H1 (cell line): Measurements from ENCODE around the gene CDH22. TPM values are rescaled to one million over a fixed set of nuclear protein-coding genes. Genes with fewer than 3 reads are reported as not detected.

Experiments
- CTCF ChIA-PET: fragments of 300-600 bp; sonication (Branson Sonifier 250); formaldehyde crosslinking; loops from one replicate; lab custom pipeline; 2021; ENCODE audit not compliant: partially characterized antibody; lab: Charles Lee
- POLR2A ChIA-PET: fragments of 300-600 bp; sonication (Branson Sonifier 250); formaldehyde crosslinking; loops from one replicate; lab custom pipeline; 2021; ENCODE audit warnings: inconsistent platforms; ENCODE audit not compliant: partially characterized antibody; lab: Charles Lee
- DNase-seq, 2 experiments: peaks; one replicate each; pipeline versions ENCODE4 v3.0.0 to v3.0.0-alpha.2; 2010 to 2022; ENCODE audit warnings: low spot score in 2 of 2, low read depth in 1 of 2, mixed read lengths in 1 of 2
- FAIRE-seq: peaks from 2 replicates; lab custom pipeline; 2011; peaks lifted over from hg19 to GRCh38; lab: Jason Lieb, UNC
- H2AFZ ChIP-seq: 2 replicates; pipeline ENCODE4 v1.8.1; 2012; ENCODE audit warnings: low read length, inconsistent platforms
- H2AK5ac ChIP-seq: 2 replicates; pipeline ENCODE4 v1.6.1; 2013; ENCODE audit warnings: low read depth, low read length
- H2BK120ac ChIP-seq: replicated peaks from 2 replicates; pipeline ENCODE3; 2013; ENCODE audit warnings: low read depth, low read length, inconsistent platforms
- H2BK12ac ChIP-seq: 2 replicates; pipeline ENCODE4 v1.6.1; 2013; ENCODE audit warnings: low read depth, low read length
- H2BK15ac ChIP-seq: 2 replicates; pipeline ENCODE4 v1.6.1; 2013; ENCODE audit warnings: low read length
- H2BK20ac ChIP-seq: 2 replicates; pipeline ENCODE4 v1.6.1; 2013; ENCODE audit warnings: low read length
- H2BK5ac ChIP-seq: 2 replicates; pipeline ENCODE4 v1.6.1; 2013; ENCODE audit warnings: low read depth, low read length
- H3K14ac ChIP-seq: 2 replicates; pipeline ENCODE4 v1.6.1; 2013; ENCODE audit warnings: inconsistent platforms; ENCODE audit not compliant: insufficient read length
- H3K18ac ChIP-seq: 2 replicates; pipeline ENCODE4 v1.6.1; 2013; ENCODE audit warnings: low read length; ENCODE audit errors: extremely low read depth
- H3K23ac ChIP-seq: 2 replicates; pipeline ENCODE4 v1.6.1; 2013; ENCODE audit warnings: inconsistent platforms; ENCODE audit not compliant: insufficient read length
- H3K23me2 ChIP-seq: 2 replicates; pipeline ENCODE4 v1.6.1; 2013; ENCODE audit warnings: low read depth, low read length
- H3K27ac ChIP-seq: 2 replicates; pipeline ENCODE4 v1.6.1; 2011; ENCODE audit warnings: low read depth, low read length, inconsistent platforms
- H3K27me3 ChIP-seq, 4 experiments: replicated peaks in 1 of 4; 1 replicate in 1 of 4; 2 replicates in 3 of 4; pipeline versions ENCODE4 v1.6.1 to v1.8.1; 2011 to 2013; ENCODE audit warnings: low read length in 3 of 4, mild to moderate bottlenecking in 3 of 4, inconsistent platforms in 2 of 4, mixed read lengths in 2 of 4, moderate library complexity in 1 of 4; ENCODE audit not compliant: control insufficient read depth in 3 of 4, insufficient read depth in 3 of 4; ENCODE audit errors: extremely low read depth in 1 of 4
- H3K36me3 ChIP-seq, 4 experiments: 2 replicates each; pipeline versions ENCODE4 v1.6.1 to v1.8.1; 2011 to 2013; ENCODE audit warnings: mild to moderate bottlenecking in 4 of 4, low read length in 3 of 4, moderate library complexity in 2 of 4, control low read depth in 1 of 4, inconsistent platforms in 1 of 4; ENCODE audit not compliant: insufficient read depth in 4 of 4, control insufficient read depth in 2 of 4
- H3K4ac ChIP-seq: replicated peaks from 2 replicates; pipeline ENCODE3; 2013; ENCODE audit warnings: low read length, low read depth, mixed read lengths, inconsistent platforms; ENCODE audit not compliant: insufficient read length
- H3K4me1 ChIP-seq, 4 experiments: replicated peaks in 1 of 4; 1 replicate in 1 of 4; 2 replicates in 3 of 4; pipeline versions ENCODE4 v1.6.1 to v1.8.1; 2011 to 2013; ENCODE audit warnings: low read length in 3 of 4, inconsistent platforms in 2 of 4, mixed read lengths in 1 of 4; ENCODE audit not compliant: insufficient read depth in 4 of 4, control insufficient read depth in 3 of 4
- H3K4me2 ChIP-seq, 2 experiments: 2 replicates each; pipeline versions ENCODE4 v1.6.1 to v1.8.1; 2011 to 2013; ENCODE audit warnings: low read depth in 2 of 2, low read length in 2 of 2, control low read depth in 1 of 2, inconsistent platforms in 1 of 2, mild to moderate bottlenecking in 1 of 2; ENCODE audit not compliant: insufficient read depth in 1 of 2
- H3K4me3 ChIP-seq, 4 experiments: fragments of 200-600, 300-600 bp in 1 of 4; sonication (generic), shearing (Covaris generic), sonication (Bioruptor Twin) in 1 of 4; 2 replicates each; pipeline versions ENCODE4 v1.5.1 to v1.8.1; 2011 to 2016; ENCODE audit warnings: low read length in 4 of 4, low read depth in 3 of 4, control low read depth in 2 of 4, inconsistent platforms in 2 of 4, mild to moderate bottlenecking in 2 of 4, mixed read lengths in 1 of 4, moderate library complexity in 1 of 4; ENCODE audit not compliant: insufficient read depth in 2 of 4; ENCODE audit errors: extremely low read depth in 1 of 4
- H3K56ac ChIP-seq: replicated peaks from 2 replicates; pipeline ENCODE3; 2013; ENCODE audit warnings: low read depth, mild to moderate bottlenecking, mixed read lengths, low read length, inconsistent platforms; ENCODE audit not compliant: insufficient read length
- H3K79me1 ChIP-seq: 2 replicates; pipeline ENCODE4 v1.6.1; 2013; ENCODE audit warnings: low read depth, low read length, control low read depth
- H3K79me2 ChIP-seq, 2 experiments: 2 replicates each; pipeline versions ENCODE4 v1.6.1 to v1.8.1; 2012 to 2013; ENCODE audit warnings: low read length in 2 of 2, mild to moderate bottlenecking in 2 of 2, inconsistent platforms in 1 of 2; ENCODE audit not compliant: insufficient read depth in 2 of 2, control insufficient read depth in 1 of 2
- H3K9ac ChIP-seq, 4 experiments: replicated peaks in 1 of 4; 1 replicate in 1 of 4; 2 replicates in 3 of 4; pipeline versions ENCODE4 v1.6.1 to v1.8.1; 2011 to 2013; ENCODE audit warnings: low read depth in 3 of 4, low read length in 3 of 4, control low read depth in 2 of 4, mild to moderate bottlenecking in 2 of 4, moderate library complexity in 2 of 4, inconsistent platforms in 1 of 4; ENCODE audit errors: extremely low read depth in 1 of 4
- H3K9me3 ChIP-seq, 2 experiments: 2 replicates each; pipeline versions ENCODE4 v1.6.1 to v1.8.1; 2012 to 2013; ENCODE audit warnings: mild to moderate bottlenecking in 2 of 2, moderate library complexity in 2 of 2, control low read depth in 1 of 2, inconsistent platforms in 1 of 2, low read depth in 1 of 2, low read length in 1 of 2, mixed read lengths in 1 of 2; ENCODE audit not compliant: insufficient read depth in 2 of 2
- H4K20me1 ChIP-seq, 2 experiments: replicated peaks in 1 of 2; 2 replicates each; pipeline versions ENCODE3 to v1.8.1; 2011 to 2013; ENCODE audit warnings: inconsistent platforms in 2 of 2, low read length in 2 of 2, mild to moderate bottlenecking in 1 of 2; ENCODE audit not compliant: insufficient read depth in 2 of 2, control insufficient read depth in 1 of 2
- H4K5ac ChIP-seq: 2 replicates; pipeline ENCODE4 v1.6.1; 2013; ENCODE audit warnings: low read length, low read depth, mixed read lengths, inconsistent platforms; ENCODE audit not compliant: insufficient read length
- H4K8ac ChIP-seq: 2 replicates; pipeline ENCODE4 v1.8.0; 2013; ENCODE audit warnings: mild to moderate bottlenecking, moderate library complexity, low read length, inconsistent platforms; ENCODE audit not compliant: insufficient read depth; ENCODE audit errors: extremely low read depth
- H4K91ac ChIP-seq: replicated peaks from 2 replicates; pipeline ENCODE3; 2013; ENCODE audit warnings: low read length, mixed read lengths, inconsistent platforms; ENCODE audit not compliant: insufficient read length
- ATF3 ChIP-seq: IDR thresholded peaks from 2 replicates; pipeline ENCODE4 v1.6.1; 2011; ENCODE audit warnings: low read depth, mild to moderate bottlenecking, low read length; ENCODE audit not compliant: insufficient read depth
- CTBP2 ChIP-seq: IDR thresholded peaks from 2 replicates; pipeline ENCODE4 v1.7.0; 2011; ENCODE audit warnings: borderline replicate concordance, mild to moderate bottlenecking, moderate library complexity, mixed read lengths, low read length; ENCODE audit not compliant: insufficient read depth, insufficient read length
- HDAC6 ChIP-seq: IDR thresholded peaks from one replicate; pipeline ENCODE4 v1.7.1; 2012; ENCODE audit warnings: low read depth, mild to moderate bottlenecking, inconsistent platforms, low read length, moderate library complexity
- POLR2AphosphoS5 ChIP-seq: IDR thresholded peaks from 2 replicates; pipeline ENCODE4 v1.6.1; 2011; ENCODE audit warnings: low read depth, low read length
- WGBS, 2 experiments: shearing (Covaris generic) in 1 of 2; methylation state at CpG; one replicate each; pipeline versions ENCODE4 v1.1.6 to v1.1.7; 2013 to 2015; ENCODE audit warnings: low lambda C conversion rate in 2 of 2, mixed read lengths in 2 of 2, inconsistent platforms in 1 of 2, low coverage in 1 of 2, missing lambda C conversion rate in 1 of 2; ENCODE audit not compliant: insufficient replicate concordance in 2 of 2, insufficient coverage in 1 of 2, insufficient read length in 1 of 2; ENCODE audit errors: extremely low coverage in 1 of 2, missing lambda C conversion rate in 1 of 2; 5-methylcytosine and 5-hydroxymethylcytosine counted together
- polyA plus RNA-seq, 7 experiments: library from polyadenylated mRNA; depleted of rRNA in 3 of 7; stranded (reverse) in 5 of 7; unstranded in 2 of 7; fragments of >200 nt in 5 of 7; fragments of 200-250 nt in 2 of 7; gene quantifications; 1 replicate in 5 of 7; 2 replicates in 1 of 7; 4 replicates in 1 of 7; pipeline versions ENCODE4 v1.2.1 to v1.2.3, GENCODE V29; 2011 to 2013; ENCODE audit warnings: missing spikeins in 2 of 7, mixed read lengths in 2 of 7
- total RNA-seq: library from RNA; stranded (reverse); fragmentation: NEBNext Ultra II Directional; extraction: Animal tissue kit (Norgen Biotek cat#: 25700); gene quantifications from 2 replicates; pipeline ENCODE4 v1.2.1, GENCODE V29; 2021

The CDH22 gene
- total and polyA plus RNA-seq, 2 of the 8 experiments (the other 6 are each of a cell fraction or from before 2014, with no cell fraction given) = 0.35 to 0.39 TPM

- Histone ChIP-seq H2BK15ac (no peak overlapping the region), H2BK12ac (no peak overlapping the region), H2BK20ac (no peak overlapping the region), H3K9ac (no peak overlapping the region), H4K91ac (no peak overlapping the region), H2AK5ac (no peak overlapping the region), H3K79me2 (no peaks in the 10 kb centered on the region), H3K14ac (no peak overlapping the region), H2BK120ac (no peak overlapping the region), H3K4ac (no peak overlapping the region), H3K56ac (no peak overlapping the region), H3K27ac (no peak overlapping the region), H4K20me1 (peaks cover 0 to under 1% of the 10 kb centered on the region in 2 experiments), H2BK5ac (no peak overlapping the region), H3K23me2 (no peaks in the 10 kb centered on the region), H3K18ac (no peak overlapping the region), H3K79me1 (no peaks in the 10 kb centered on the region), H4K5ac (no peak overlapping the region), H3K27me3 (no peaks in the 10 kb centered on the region), H3K4me3 (no peak overlapping the region), H3K4me2 (no peak overlapping the region), H3K4me1 (peaks cover 0 to 6% (median 3%) of the 10 kb centered on the region in 4 experiments; a peak in 4 of 7 replicates), H3K36me3 (no peaks in the 10 kb centered on the region), H4K8ac (no peak overlapping the region; the same call in 1 of the 2 replicates), H2AFZ (no peak overlapping the region), H3K9me3 (no peaks in the 10 kb centered on the region), H3K23ac (no peak overlapping the region)
- POLR2A ChIA-PET = interaction anchor here (1.0 kb wide), 1 partner anchor 190 kb away, joined by 3 read pairs; no protein-coding TSS in a partner anchor
- CTCF ChIA-PET = interaction anchor here (0.5 to 2.5 kb wide), 9 partner anchors 9 to 147 kb away, joined by 3 to 10 read pairs (median 6); partner anchors contain the start of gene CDH22
- no peak for DNase-seq
- WGBS, 2 experiments = 89% methylated on average over 10 of the region's 10 CpGs; no CpG with 5 or more reads in 1 of the 2 experiments
- no peak for FAIRE-seq
- TF ChIP-seq HDAC6 (no peak), CTBP2 (no peak), ATF3 (no peak), POLR2AphosphoS5 (no peak)
These were observed 29.2 kb downstream of the CDH22 start for GRCh38 chr20:46279103-46279502.
